Measurements from ENCODE around the gene TRIM24. TPM values are rescaled to one million over a fixed set of nuclear protein-coding genes. Genes with fewer than 3 reads are reported as not detected.
"Not testable (repeated sequence)": the region's sequence is repeated elsewhere in the genome, so short reads cannot be mapped to it uniquely, and the experiment has no call there.

TRIM24 gene
- total RNA-seq, 1 donor from 2014 or later = 17.1 TPM

DNA sequence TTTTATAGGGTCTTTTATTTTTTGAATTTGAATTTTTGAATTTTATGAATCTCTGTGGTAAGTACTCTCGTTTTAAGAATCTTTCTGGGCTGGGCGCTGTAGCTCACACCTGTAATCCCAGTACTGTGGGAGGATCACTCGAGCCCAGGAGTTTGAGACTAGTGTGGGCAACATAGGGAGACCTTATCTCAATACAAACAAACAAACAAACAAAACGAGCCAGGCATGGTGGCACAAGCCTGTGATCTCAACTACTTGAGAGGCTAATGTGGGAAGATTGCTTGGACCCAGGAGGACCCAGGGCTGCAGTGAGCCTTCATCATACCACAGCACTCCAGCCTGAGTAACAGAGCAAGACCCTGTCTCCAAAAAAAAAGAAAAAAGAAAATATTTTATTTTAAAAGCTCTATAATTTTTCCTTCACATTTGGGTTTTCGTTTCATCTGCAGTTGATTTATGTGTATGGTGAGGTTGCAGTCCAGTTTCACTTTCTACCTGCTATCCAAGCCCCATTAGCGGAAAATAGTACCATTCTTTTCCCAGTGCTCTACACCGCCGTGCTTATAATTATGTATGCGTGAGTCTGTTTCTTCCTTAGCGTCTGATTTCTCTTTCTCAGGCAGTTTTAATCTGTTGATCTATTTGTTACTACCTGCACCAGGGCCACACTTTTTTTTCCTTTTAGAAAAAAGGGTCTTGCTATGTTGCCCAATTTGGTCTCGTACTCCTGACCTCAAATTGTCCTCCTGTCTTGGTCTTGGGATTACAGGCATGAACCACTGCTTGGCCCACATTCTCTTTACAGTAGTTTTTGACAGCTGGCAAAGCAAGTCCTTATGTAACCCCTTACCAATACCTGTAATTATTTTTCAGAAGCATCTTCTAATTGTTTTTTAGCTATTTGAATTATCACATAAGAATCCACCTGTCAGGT is 21.7 kb downstream of the TRIM24 start:
- ATAC-seq (no peak), DNase-seq (ENCODE audit: missing footprints) (no peak)
- intact Hi-C loops (cut with DNase I) = no loop called here

DNA sequence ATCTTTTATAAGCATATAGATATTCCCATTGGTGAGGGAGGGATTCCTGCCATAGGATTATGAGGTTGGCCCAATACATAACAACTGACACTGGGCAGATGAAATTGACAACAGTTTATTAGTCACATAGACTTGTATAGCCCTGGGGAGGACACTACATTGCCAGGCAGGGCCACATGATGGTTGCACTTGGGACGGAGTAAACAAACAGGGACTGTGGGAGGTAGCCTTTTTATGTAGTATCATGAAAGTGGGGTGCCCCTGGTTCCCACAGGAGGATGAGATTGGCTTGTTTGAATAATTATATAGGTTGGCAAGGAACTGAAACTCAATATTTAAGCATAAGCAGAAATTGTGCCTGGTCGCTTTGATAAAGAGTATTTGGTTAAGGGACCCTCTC is 23.5 kb downstream of the TRIM24 start:
- intact Hi-C loops (cut with DNase I) = no loop called here
- ATAC-seq (no peak), DNase-seq (ENCODE audit: missing footprints) (no peak)

DNA sequence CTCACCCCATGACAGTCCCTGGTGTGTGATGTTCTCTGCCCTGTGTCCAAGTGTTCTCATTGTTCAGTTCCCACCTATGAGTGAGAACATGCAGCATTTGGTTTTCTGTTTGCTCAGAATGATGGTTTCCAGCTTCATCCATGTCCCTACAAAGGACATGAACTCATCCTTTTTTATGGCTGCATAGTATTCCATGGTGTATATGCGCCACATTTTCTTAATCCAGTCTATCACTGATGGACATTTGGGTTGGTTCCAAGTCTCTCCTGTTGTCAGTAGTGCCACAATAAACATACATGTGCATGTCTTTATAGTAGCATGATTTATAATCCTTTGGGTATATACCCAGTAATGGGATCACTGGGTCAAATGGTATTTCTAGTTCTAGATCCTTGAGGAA is 25.4 kb downstream of the TRIM24 start:
- DNase-seq (ENCODE audit: missing footprints); ATAC-seq; intact Hi-C loops (cut with DNase I): not testable (repeated sequence)

GRCh38 chr7:138489139-138489538 is 29.1 kb downstream of the TRIM24 start:
- DNase-seq (ENCODE audit: missing footprints); ATAC-seq; intact Hi-C loops (cut with DNase I): not testable (repeated sequence)

- intact Hi-C loops (cut with DNase I) = no loop called here
- DNase-seq (ENCODE audit: missing footprints) = no peak
- no peak for ATAC-seq
Measured at GRCh38 chr7:138491612-138492386, 31.7 kb downstream of the TRIM24 start.

GRCh38 chr7:138492423-138492822 is 32.4 kb downstream of the TRIM24 start:
- DNase-seq (ENCODE audit: missing footprints) = no peak
- ATAC-seq = no peak
- intact Hi-C loops (cut with DNase I) = no loop called here

GRCh38 chr7:138493535-138493934 is 33.5 kb downstream of the TRIM24 start:
- ATAC-seq = no peak
- no peak for DNase-seq (ENCODE audit: missing footprints)
- intact Hi-C loops (cut with DNase I) = no loop called here

GRCh38 chr7:138495485-138495884 is 35.4 kb downstream of the TRIM24 start:
- DNase-seq (ENCODE audit: missing footprints) (no peak), ATAC-seq (no peak)
- intact Hi-C loops (cut with DNase I) = no loop called here

DNA sequence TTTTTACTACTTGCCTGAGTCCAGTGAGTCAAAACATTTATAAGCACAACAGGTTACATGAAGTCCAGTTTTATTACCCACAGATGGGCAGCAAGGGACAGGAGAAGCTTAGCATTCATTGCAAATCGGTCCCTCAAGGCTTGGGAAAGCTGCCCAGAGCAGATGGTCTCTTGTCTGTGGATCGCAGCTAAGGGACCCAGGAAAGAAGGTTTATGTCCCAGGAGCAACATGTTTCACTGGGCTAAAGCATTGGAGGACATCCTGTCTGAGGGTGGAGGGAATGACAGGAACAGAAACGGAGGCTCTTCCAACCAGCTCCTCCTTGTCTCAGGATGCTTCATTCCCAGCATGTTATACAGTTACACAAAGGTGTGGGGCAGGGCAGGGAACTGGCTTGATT is 39.3 kb downstream of the TRIM24 start:
- no peak for DNase-seq (ENCODE audit: missing footprints)
- ATAC-seq = no peak
- intact Hi-C loops (cut with DNase I) = no loop called here

- intact Hi-C loops (cut with DNase I); DNase-seq (ENCODE audit: missing footprints); ATAC-seq: not testable (repeated sequence)
Measured at GRCh38 chr7:138500303-138500702, 40.2 kb downstream of the TRIM24 start.

- ATAC-seq (no peak), DNase-seq (ENCODE audit: missing footprints) (no peak)
- intact Hi-C loops (cut with DNase I) = no loop called here
Measured at GRCh38 chr7:138500892-138501291, 40.8 kb downstream of the TRIM24 start.

DNA sequence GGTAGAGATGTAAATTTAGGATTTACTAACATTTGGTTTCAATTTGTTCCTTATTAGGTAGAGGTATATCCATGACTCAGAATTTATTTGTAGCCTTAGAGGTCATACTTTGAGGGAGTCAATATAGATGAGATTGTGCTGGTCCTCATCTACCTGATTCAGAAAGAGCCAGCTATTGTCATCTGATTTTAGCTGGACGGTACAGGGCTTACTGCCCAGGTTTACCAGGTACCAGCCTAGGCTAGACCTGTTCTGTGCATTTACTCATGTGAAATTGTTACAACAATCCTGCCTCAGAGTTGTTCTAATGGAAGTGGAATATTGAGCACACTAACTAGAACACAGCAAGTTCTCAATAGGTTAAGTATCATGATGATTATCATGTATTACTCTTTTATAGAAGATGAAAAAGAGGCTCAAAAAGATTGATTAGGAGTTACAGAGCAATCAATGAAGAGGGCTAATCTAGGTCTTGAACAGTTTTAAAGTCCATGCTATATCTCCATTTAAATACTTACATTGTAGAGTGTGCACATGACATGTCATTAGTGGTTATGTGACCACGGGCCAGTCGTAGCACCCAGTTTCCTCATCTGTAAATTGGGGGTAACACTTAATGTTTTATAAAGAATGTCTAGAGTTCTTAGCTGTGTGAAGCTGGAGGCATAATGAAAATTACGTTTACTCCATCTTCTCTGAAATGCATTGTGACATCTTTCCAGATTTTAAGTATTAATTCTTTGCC is 42.1 kb downstream of the TRIM24 start:
- intact Hi-C loops (cut with DNase I) = no loop called here
- ATAC-seq (no peak), DNase-seq (ENCODE audit: missing footprints) (no peak)

- intact Hi-C loops (cut with DNase I) = no loop called here
- no peak for DNase-seq (ENCODE audit: missing footprints)
- ATAC-seq = no peak
Measured at GRCh38 chr7:138505361-138505873, 45.4 kb downstream of the TRIM24 start.

GRCh38 chr7:138506764-138507163 is 46.7 kb downstream of the TRIM24 start:
- intact Hi-C loops (cut with DNase I) = no loop called here
- no peak for ATAC-seq
- no peak for DNase-seq (ENCODE audit: missing footprints)

- intact Hi-C loops (cut with DNase I) = no loop called here
- ATAC-seq (no peak), DNase-seq (ENCODE audit: missing footprints) (no peak)
Measured at GRCh38 chr7:138510003-138510402, 49.9 kb downstream of the TRIM24 start.

GRCh38 chr7:138512092-138512858 is 52.2 kb downstream of the TRIM24 start:
- intact Hi-C loops (cut with DNase I) = no loop called here
- ATAC-seq (no peak), DNase-seq (ENCODE audit: missing footprints) (no peak)

DNA sequence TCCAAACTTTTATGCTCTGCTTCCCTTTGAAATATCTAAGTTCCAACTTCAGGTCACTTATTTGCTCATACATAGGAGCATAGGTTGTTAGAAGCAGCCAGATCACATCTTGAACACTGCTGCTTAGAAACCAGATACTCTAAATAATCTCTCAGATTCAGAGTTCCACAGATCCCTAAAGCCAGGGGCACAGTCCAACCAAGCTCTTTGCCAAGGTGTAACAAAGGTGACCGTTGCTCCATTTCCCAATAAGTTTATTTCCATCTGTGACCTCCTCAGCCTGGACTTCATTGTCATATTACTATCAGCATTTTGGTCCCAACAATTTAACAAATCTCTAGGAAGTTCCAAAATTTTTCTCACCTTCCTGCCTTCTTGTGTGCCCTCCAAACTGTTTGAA is 52.8 kb downstream of the TRIM24 start:
- intact Hi-C loops (cut with DNase I) = no loop called here
- ATAC-seq = no peak
- no peak for DNase-seq (ENCODE audit: missing footprints)

DNA sequence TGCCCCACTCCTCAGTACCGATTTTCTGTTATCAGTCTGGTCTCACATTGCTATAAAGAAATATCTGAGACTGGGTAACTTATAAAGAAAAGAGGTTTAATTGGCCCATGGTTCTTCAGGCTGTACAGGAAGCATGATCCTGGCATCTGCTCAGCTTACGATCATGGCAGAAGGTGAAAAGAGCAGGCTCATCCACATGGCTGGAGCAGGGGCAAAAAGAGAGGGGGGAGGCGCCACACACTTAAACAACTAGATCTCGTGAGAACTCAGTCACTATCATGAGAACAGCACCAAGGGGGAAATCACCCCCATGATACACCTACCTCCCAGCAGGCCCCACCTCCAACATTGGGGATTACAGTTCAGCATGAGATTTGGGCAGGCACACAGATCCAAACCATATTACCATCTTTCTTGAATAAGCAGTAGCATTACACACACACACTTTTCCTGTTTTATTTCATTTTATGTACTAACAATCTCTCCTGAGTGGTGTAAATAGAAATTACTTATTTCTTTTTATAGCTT is 53.3 kb downstream of the TRIM24 start:
- DNase-seq (ENCODE audit: missing footprints) (no peak), ATAC-seq (no peak)
- intact Hi-C loops (cut with DNase I) = no loop called here

Data from Right ventricle myocardium inferior (tissue), 1 donor.